Skeletal muscle satellite cell (primary cell): ENCODE results near the gene NAALADL2.

Experiments used
- H3K27me3 ChIP-seq: 2 replicates; pipeline ENCODE4 v1.7.0; 2013; ENCODE audit warnings: low read length; ENCODE audit not compliant: control insufficient read depth, insufficient read depth
- H3K36me3 ChIP-seq: 2 replicates; pipeline ENCODE4 v1.7.0; 2013; ENCODE audit warnings: mild to moderate bottlenecking, control low read depth, low read length; ENCODE audit not compliant: insufficient read depth
- H3K4me1 ChIP-seq: 2 replicates; pipeline ENCODE4 v1.7.0; 2013; ENCODE audit warnings: low read length; ENCODE audit not compliant: control insufficient read depth, insufficient read depth
- H3K4me2 ChIP-seq: 2 replicates; pipeline ENCODE4 v1.7.0; 2013; ENCODE audit warnings: mild to moderate bottlenecking, low read length
- H3K4me3 ChIP-seq: 2 replicates; pipeline ENCODE4 v1.7.0; 2013; ENCODE audit warnings: low read length
- H3K9ac ChIP-seq: 2 replicates; pipeline ENCODE4 v1.7.0; 2013; ENCODE audit warnings: mild to moderate bottlenecking, low read depth, low read length, moderate library complexity
- H3K9me3 ChIP-seq: replicated peaks from 2 replicates; pipeline ENCODE4 v1.7.0; 2013; ENCODE audit warnings: mild to moderate bottlenecking, control low read depth, low read length

NAALADL2 gene

GRCh38 chr3:175273573-175273972 is 414.4 kb downstream of the NAALADL2 start:
- H3K4me1 ChIP-seq = no peaks in the 10 kb centered on the region

GRCh38 chr3:175274056-175274455 is 414.9 kb downstream of the NAALADL2 start:
- Histone ChIP-seq H3K36me3 (no peaks in the 10 kb centered on the region), H3K9ac (no peak overlapping the region), H3K4me3 (no peak overlapping the region), H3K4me1 (no peaks in the 10 kb centered on the region), H3K27me3 (no peaks in the 10 kb centered on the region), H3K4me2 (no peak overlapping the region), H3K9me3 (no peaks in the 10 kb centered on the region)

More at GRCh38 chr3:175273573-175273972, 414.4 kb downstream of the NAALADL2 start:
- H3K4me3 ChIP-seq = no peak overlapping the region
- no peak overlapping the region for H3K4me2 ChIP-seq
- H3K9ac ChIP-seq = no peak overlapping the region
- no peaks in the 10 kb centered on the region for H3K9me3 ChIP-seq
- no peaks in the 10 kb centered on the region for H3K27me3 ChIP-seq
- H3K36me3 ChIP-seq = no peaks in the 10 kb centered on the region

- no peak overlapping the region for H3K4me3 ChIP-seq
- no peaks in the 10 kb centered on the region for H3K27me3 ChIP-seq
- no peaks in the 10 kb centered on the region for H3K4me1 ChIP-seq
- no peak overlapping the region for H3K4me2 ChIP-seq
- H3K9ac ChIP-seq = no peak overlapping the region
- H3K9me3 ChIP-seq = no peaks in the 10 kb centered on the region
- no peaks in the 10 kb centered on the region for H3K36me3 ChIP-seq
Measured at GRCh38 chr3:175274474-175275218, 415.5 kb downstream of the NAALADL2 start.

- no peaks in the 10 kb centered on the region for H3K4me1 ChIP-seq
- no peak overlapping the region for H3K4me3 ChIP-seq
- H3K27me3 ChIP-seq = no peaks in the 10 kb centered on the region
- H3K9me3 ChIP-seq = no peaks in the 10 kb centered on the region
- H3K9ac ChIP-seq = no peak overlapping the region
- no peak overlapping the region for H3K4me2 ChIP-seq
- H3K36me3 ChIP-seq = no peaks in the 10 kb centered on the region
Measured at GRCh38 chr3:175278680-175279079, 419.5 kb downstream of the NAALADL2 start.

GRCh38 chr3:175279457-175279856 is 420.3 kb downstream of the NAALADL2 start:
- H3K4me2 ChIP-seq = no peak overlapping the region
- no peaks in the 10 kb centered on the region for H3K4me1 ChIP-seq
- no peak overlapping the region for H3K9ac ChIP-seq
- H3K27me3 ChIP-seq = no peaks in the 10 kb centered on the region
- H3K36me3 ChIP-seq = no peaks in the 10 kb centered on the region
- no peak overlapping the region for H3K4me3 ChIP-seq
- no peaks in the 10 kb centered on the region for H3K9me3 ChIP-seq

- Histone ChIP-seq H3K27me3 (no peaks in the 10 kb centered on the region), H3K36me3 (no peaks in the 10 kb centered on the region), H3K4me1 (no peaks in the 10 kb centered on the region), H3K9ac (no peak overlapping the region), H3K9me3 (no peaks in the 10 kb centered on the region), H3K4me3 (no peak overlapping the region), H3K4me2 (no peak overlapping the region)
Measured at GRCh38 chr3:175279911-175280310, 420.8 kb downstream of the NAALADL2 start.

- H3K4me3 ChIP-seq = no peak overlapping the region
- H3K9ac ChIP-seq = no peak overlapping the region
- H3K36me3 ChIP-seq = no peaks in the 10 kb centered on the region
- H3K4me1 ChIP-seq = no peaks in the 10 kb centered on the region
- no peaks in the 10 kb centered on the region for H3K27me3 ChIP-seq
- no peaks in the 10 kb centered on the region for H3K9me3 ChIP-seq
- H3K4me2 ChIP-seq = no peak overlapping the region
Measured at GRCh38 chr3:175287361-175287963, 428.3 kb downstream of the NAALADL2 start.

GRCh38 chr3:175288621-175289020 is 429.5 kb downstream of the NAALADL2 start:
- no peaks in the 10 kb centered on the region for H3K36me3 ChIP-seq
- no peaks in the 10 kb centered on the region for H3K4me1 ChIP-seq
- no peak overlapping the region for H3K4me2 ChIP-seq
- H3K9ac ChIP-seq = no peak overlapping the region
- H3K4me3 ChIP-seq = no peak overlapping the region
- no peaks in the 10 kb centered on the region for H3K27me3 ChIP-seq
- H3K9me3 ChIP-seq = no peaks in the 10 kb centered on the region

GRCh38 chr3:175294793-175295192 is 435.7 kb downstream of the NAALADL2 start:
- Histone ChIP-seq H3K27me3 (no peaks in the 10 kb centered on the region), H3K4me1 (no peaks in the 10 kb centered on the region), H3K9ac (no peak overlapping the region), H3K9me3 (no peaks in the 10 kb centered on the region), H3K36me3 (no peaks in the 10 kb centered on the region), H3K4me3 (no peak overlapping the region), H3K4me2 (no peak overlapping the region)

GRCh38 chr3:175295248-175296130 is 436.4 kb downstream of the NAALADL2 start:
- no peak overlapping the region for H3K4me3 ChIP-seq
- no peak overlapping the region for H3K4me2 ChIP-seq
- no peaks in the 10 kb centered on the region for H3K9me3 ChIP-seq
- H3K9ac ChIP-seq = no peak overlapping the region
- H3K4me1 ChIP-seq = no peaks in the 10 kb centered on the region
- H3K36me3 ChIP-seq = no peaks in the 10 kb centered on the region
- H3K27me3 ChIP-seq = no peaks in the 10 kb centered on the region

- H3K36me3 ChIP-seq = no peaks in the 10 kb centered on the region
- no peaks in the 10 kb centered on the region for H3K9me3 ChIP-seq
- H3K4me2 ChIP-seq = no peak overlapping the region
- H3K9ac ChIP-seq = no peak overlapping the region
- no peak overlapping the region for H3K4me3 ChIP-seq
- H3K4me1 ChIP-seq = no peaks in the 10 kb centered on the region
- H3K27me3 ChIP-seq = no peaks in the 10 kb centered on the region
Measured at GRCh38 chr3:175297216-175297615, 438.1 kb downstream of the NAALADL2 start.
